ENCODE data around the gene MRPL17. TPM values are rescaled to one million over a fixed set of nuclear protein-coding genes. Genes with fewer than 3 reads are reported as not detected.

The MRPL17 gene
- polyA plus RNA-seq, 6 donors from 2014 or later, result 9.7 to 16.0 (median 11.7) TPM

DNA sequence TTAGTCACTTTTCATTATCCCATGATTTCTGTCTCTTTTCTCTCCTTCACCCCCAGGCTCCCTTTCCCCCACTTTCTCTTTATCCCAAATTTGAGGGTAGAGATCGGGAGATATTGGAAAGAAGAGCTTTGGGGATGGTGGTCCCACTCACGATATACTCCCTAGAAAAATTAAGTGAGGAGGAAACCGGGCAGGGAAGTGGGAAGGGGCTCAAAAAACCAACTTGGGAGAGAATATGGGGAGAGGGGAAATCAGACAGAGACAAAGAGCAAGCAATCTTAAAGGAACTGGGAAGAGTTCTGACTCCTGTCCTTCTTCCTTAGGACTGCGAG is 26.6 kb downstream of the MRPL17 start:
- Mint-ChIP-seq H3K36me3 (peaks cover 0 to 8% of the 10 kb centered on the region in 2 donors), H3K27ac (peak overlapping the region in 3 of 6 donors; percentile 1 to 78 (median 64)), H3K4me1 (peaks cover 11% of the 10 kb centered on the region in 3 donors), H3K9me3 (no peaks in the 10 kb centered on the region), H3K4me3 (peak overlapping the region in 7 of 8 donors; percentile 59 to 87 (median 82)), H3K27me3 (peaks cover 0 to 12% (median 6%) of the 10 kb centered on the region in 3 donors)
- ATAC-seq (ENCODE audit: low read depth in 2 of 2), result no peak
- DNase-seq, result no peak

DNA sequence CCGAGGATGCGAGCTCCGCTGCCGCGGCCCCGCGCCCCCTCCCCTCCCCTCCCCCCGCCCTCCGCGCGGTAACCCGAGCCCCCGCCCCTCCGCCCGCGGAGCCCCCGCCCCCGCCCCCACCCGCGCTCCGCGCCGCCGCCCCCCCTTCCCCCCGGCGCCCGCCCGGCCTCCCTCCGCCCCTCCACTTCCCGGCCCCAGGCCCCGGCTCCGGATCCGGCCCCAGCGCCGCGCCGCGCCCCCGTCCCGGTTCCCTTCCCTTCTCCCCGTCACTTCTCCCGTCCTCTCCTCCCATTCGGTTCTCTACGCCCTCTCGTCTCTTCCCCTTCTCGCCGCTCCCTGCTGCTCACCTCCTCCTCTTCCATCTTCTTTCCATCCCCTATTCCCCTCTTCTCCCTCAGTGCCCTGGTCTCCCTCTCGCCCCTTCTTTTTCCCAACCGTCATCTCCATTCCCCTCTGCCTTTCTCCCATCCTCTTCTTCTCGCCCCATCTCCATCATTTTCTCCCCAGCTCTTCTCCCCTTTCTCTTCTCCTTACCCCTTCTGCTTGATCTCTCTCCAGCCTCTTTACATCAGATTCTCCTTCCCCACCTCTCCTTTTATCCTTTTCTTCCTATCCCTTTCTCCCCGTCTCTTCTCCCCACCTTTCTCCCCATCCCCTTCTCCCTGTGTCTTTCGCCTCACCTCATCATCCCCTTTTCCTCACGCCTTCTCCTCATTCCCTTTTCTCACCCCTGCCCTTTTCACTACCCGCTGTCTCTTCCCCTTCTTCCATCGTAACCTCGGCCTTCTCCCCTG is 27.2 kb downstream of the MRPL17 start, which contains the start of gene DCHS1:
Gene DCHS1 (minus strand): TSS at position 20 of the 794 bp plus-strand sequence. CDS start 14,196 bp downstream, outside the sequence.
- DNase-seq (peak; percentile 11), ATAC-seq (ENCODE audit: low read depth in 2 of 2) (peak; percentile 32 to 35)
- peaks cover 0 to 12% (median 6%) of the 10 kb centered on the region in 3 donors for H3K27me3 Mint-ChIP-seq
- H3K27ac Mint-ChIP-seq, result peak within 1 kb of the TSS in 4 of 6 donors; percentile 1 to 78 (median 46)
- H3K9me3 Mint-ChIP-seq, result no peaks in the 10 kb centered on the region
- peaks cover 0 to 8% of the 10 kb centered on the region in 2 donors for H3K36me3 Mint-ChIP-seq
- peaks cover 11% of the 10 kb centered on the region in 3 donors for H3K4me1 Mint-ChIP-seq
- H3K4me3 Mint-ChIP-seq, result peak within 1 kb of the TSS; percentile 66 to 87 (median 80)

DNA sequence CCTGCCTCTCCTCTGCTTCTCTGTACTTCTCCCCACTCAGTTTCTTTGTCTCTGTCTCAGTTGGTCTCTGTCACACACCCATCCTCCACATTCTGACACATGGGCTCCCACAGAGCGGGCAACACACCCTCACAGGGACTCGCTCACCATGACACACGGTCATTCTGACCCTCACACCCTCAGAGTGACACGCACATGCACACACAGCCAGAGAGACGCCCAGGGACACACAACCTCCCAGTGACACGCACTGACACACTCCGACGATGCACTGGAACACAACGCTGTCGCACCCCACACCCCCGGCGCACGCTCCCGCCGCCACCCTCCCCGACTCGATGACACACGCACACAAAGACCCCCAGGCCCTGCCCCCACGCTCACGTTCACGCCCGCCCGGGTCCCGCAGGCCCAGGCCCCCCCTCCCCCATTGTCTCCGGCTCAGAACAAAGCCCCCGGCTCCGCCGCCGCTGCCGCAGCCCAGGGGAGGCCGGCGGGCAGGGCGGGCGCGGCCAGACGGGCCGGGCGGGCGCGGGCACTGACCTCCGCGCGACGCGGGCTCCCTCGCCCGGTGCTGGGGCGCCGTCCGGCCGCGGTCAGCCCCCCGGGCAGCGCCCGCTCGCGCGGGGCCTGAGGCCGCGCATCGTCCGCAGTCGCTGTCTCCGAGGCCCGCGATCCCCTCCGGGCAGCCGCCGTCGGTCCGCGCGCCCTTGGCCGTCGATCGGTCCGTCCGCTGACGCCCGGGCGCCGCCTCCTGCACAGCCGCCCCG is 27.9 kb downstream of the MRPL17 start:
- Mint-ChIP-seq H3K27ac (peak overlapping the region in 1 of 6 donors; percentile 78), H3K4me3 (no peak overlapping the region), H3K4me1 (peaks cover 11% of the 10 kb centered on the region in 3 donors), H3K27me3 (peaks cover 0 to 12% (median 6%) of the 10 kb centered on the region in 3 donors), H3K36me3 (peaks cover 0 to 8% of the 10 kb centered on the region in 2 donors), H3K9me3 (no peaks in the 10 kb centered on the region)
- peak; percentile 47 to 59 for ATAC-seq (ENCODE audit: low read depth in 2 of 2)
- no peak for DNase-seq

DNA sequence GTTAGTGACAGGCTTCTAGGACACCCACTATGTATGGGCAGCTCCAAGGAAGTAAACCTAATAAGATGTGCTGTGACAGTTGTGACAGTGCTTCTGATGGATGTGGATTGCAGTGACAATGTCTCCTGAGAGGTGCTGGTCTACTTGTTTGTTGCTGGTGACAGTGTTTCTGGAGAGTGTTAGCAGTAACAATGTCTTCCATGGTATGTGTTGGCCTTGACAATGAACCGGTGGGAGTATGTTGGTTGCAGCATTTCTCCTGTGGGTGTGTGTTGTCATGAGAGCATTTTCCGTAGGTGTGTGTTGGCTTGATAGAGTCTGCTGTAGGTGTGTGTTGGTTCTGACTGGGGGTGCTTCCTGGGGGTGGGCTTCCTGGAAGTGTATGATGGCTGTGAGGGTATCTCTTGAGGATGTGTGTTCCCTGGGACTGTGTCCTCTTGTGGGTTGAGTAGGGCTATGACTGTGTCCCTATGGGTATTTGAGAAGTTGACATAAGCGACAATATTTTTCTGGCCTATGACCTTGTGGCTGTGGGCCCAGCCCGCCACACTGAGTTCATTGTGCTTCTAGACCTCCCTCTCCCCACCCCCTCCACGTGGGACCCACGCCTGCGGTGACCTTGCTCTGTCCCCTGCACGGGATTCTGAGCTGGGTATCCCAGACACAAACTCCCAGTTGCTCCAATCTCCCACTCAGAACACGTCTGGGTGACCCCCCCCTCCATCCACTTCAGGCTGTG is 28.7 kb downstream of the MRPL17 start:
- no peak for DNase-seq
- no peak overlapping the region for H3K27ac Mint-ChIP-seq
- no peak overlapping the region for H3K4me3 Mint-ChIP-seq
- ATAC-seq (ENCODE audit: low read depth in 2 of 2), result no peak
- peaks cover 0 to 8% of the 10 kb centered on the region in 2 donors for H3K36me3 Mint-ChIP-seq
- H3K27me3 Mint-ChIP-seq, result peaks cover 0 to 12% (median 6%) of the 10 kb centered on the region in 3 donors
- H3K9me3 Mint-ChIP-seq, result no peaks in the 10 kb centered on the region
- H3K4me1 Mint-ChIP-seq, result peaks cover 11% of the 10 kb centered on the region in 3 donors

DNA sequence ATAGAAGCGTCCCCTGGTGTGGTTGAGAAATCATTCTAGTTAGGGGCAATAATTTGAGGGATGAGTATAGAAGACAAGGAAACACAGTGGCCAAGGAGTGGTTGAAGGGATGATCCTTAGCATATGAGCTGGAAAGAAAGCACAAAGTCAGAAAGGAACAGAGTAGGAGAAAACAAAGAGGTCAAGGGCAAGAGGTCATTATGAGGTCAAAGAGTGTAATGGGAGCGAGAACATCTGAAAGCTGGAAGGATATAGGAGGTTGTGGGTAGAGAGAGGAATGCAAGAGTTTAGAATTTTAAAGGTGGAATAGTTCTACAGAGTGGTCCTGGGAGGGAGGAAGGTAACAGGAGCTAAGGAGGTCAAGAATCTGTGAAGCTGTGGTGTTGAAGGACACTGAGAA is 29.5 kb downstream of the MRPL17 start:
- Mint-ChIP-seq H3K27ac (no peak overlapping the region), H3K9me3 (no peaks in the 10 kb centered on the region), H3K4me3 (no peak overlapping the region), H3K4me1 (peaks cover 11% of the 10 kb centered on the region in 3 donors), H3K36me3 (peaks cover 0 to 8% of the 10 kb centered on the region in 2 donors), H3K27me3 (peaks cover 0 to 12% (median 6%) of the 10 kb centered on the region in 3 donors)
- ATAC-seq (ENCODE audit: low read depth in 2 of 2), result no peak
- DNase-seq, result no peak

DNA sequence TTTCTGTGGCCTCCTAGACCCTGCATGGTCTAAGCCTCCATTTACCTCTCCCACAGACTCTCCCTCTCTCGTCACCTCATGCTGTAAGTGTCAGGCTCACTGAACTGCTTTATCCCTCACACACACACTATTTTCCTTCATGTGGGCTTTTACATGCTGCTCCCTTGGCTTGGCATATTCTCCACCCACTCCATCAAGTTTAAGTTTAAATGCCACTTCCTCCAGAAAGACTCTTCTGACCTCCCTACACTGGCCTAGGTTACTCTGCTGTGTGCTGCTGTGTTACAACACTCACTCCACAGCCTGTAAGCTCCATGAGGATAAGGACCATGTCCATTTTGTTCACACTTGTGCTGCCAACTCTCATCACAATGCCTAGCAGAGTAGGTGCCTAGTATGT is 30.0 kb downstream of the MRPL17 start:
- peaks cover 11% of the 10 kb centered on the region in 3 donors for H3K4me1 Mint-ChIP-seq
- peaks cover 0 to 8% of the 10 kb centered on the region in 2 donors for H3K36me3 Mint-ChIP-seq
- DNase-seq (no peak), ATAC-seq (ENCODE audit: low read depth in 2 of 2) (no peak)
- H3K27ac Mint-ChIP-seq, result no peak overlapping the region
- H3K27me3 Mint-ChIP-seq, result peaks cover 0 to 12% (median 6%) of the 10 kb centered on the region in 3 donors
- H3K4me3 Mint-ChIP-seq, result no peak overlapping the region
- no peaks in the 10 kb centered on the region for H3K9me3 Mint-ChIP-seq

DNA sequence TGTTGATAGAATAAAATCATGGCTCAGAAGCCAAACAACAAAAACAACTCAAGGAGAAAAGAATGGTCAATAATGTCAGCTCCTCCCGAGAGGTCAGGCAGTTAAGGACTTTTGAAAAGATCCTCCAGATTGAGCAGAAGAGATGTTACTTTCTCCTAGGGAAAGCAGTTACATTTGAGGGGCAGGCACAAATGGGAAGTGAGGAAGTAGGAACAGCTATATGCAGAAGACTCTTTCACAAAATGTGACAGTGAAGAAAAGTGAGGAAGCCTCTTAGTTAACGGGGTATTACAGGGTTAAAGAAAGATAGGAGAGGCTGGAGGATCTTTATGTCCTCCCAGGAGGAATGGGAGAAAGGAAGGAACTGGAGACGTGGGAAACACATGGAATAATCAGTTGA is 31.0 kb downstream of the MRPL17 start:
- no peak for ATAC-seq (ENCODE audit: low read depth in 2 of 2)
- Mint-ChIP-seq H3K27ac (no peak overlapping the region), H3K9me3 (no peaks in the 10 kb centered on the region), H3K27me3 (peaks cover 0 to 12% (median 6%) of the 10 kb centered on the region in 3 donors), H3K4me1 (peaks cover 11% of the 10 kb centered on the region in 3 donors), H3K36me3 (peaks cover 0 to 8% of the 10 kb centered on the region in 2 donors), H3K4me3 (no peak overlapping the region)
- no peak for DNase-seq

DNA sequence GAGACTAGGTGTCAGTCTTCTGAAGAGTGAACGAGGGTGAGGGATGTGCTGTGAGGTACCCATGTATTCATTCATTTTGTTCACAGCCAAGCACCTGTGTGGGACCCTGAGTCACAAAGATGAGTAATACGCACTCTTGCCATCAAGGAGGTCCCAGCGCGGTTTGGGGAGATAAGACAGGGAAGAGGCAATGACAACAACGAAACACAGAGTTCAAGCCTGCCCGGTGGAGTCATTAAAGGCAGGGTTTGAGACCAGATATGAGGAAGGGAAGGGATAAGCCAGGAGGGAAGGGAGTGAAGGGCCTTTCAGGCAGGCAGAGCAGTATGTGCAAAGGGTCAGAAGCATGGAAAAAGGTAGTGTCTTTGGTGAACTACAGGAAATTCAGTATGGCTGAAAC is 32.2 kb downstream of the MRPL17 start:
- Mint-ChIP-seq H3K4me3 (no peak overlapping the region), H3K36me3 (peaks cover 0 to 3% of the 10 kb centered on the region in 2 donors), H3K27ac (no peak overlapping the region), H3K4me1 (peaks cover under 1 to 2% (median 2%) of the 10 kb centered on the region in 3 donors), H3K9me3 (no peaks in the 10 kb centered on the region), H3K27me3 (peaks cover 0 to 3% (median 2%) of the 10 kb centered on the region in 3 donors)
- DNase-seq (no peak), ATAC-seq (ENCODE audit: low read depth in 2 of 2) (no peak)

DNA sequence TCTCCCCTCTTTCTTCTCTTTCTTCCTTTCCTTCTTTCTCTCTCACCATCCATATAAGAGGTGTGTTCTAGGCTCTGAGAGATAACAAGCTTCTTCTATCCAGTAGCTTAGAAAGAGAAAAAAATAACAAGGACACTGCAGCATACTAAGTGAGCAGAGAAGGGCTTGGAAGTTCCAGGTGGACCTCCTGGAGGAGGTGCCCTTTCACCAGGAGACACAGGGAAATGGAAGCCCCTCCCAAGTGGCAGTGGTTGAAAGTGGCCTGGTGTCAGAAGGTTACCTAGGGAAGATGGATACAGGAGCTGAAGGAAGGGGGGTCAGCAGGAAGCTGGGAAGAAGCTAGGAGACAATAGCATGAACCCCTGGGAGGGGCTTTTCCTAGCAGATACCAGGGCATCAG is 33.0 kb downstream of the MRPL17 start:
- no peaks in the 10 kb centered on the region for H3K36me3 Mint-ChIP-seq
- no peak overlapping the region for H3K4me3 Mint-ChIP-seq
- no peaks in the 10 kb centered on the region for H3K27me3 Mint-ChIP-seq
- H3K9me3 Mint-ChIP-seq, result no peaks in the 10 kb centered on the region
- DNase-seq (no peak), ATAC-seq (ENCODE audit: low read depth in 2 of 2) (no peak)
- no peaks in the 10 kb centered on the region for H3K4me1 Mint-ChIP-seq
- no peak overlapping the region for H3K27ac Mint-ChIP-seq

DNA sequence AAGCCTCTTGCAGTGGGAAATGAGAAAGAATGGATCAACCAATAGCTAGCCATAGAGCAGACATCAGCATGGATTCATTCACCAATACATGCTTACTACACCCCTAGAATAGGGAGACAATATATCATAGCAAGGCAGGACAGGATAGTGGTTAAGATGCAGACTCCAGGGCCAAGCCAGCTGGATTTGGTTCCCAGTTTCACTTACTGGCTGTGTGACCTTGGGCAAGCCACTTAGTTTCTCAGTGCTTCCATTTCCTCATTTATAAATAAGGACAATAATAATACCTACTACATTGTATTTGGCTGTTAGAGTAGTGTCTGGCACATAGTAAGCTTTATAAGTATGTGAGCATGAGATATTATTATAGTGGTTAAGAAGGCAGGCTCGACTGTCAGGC is 34.6 kb downstream of the MRPL17 start:
- Mint-ChIP-seq H3K36me3 (no peaks in the 10 kb centered on the region), H3K4me3 (no peak overlapping the region), H3K9me3 (no peaks in the 10 kb centered on the region), H3K4me1 (no peaks in the 10 kb centered on the region), H3K27ac (no peak overlapping the region), H3K27me3 (no peaks in the 10 kb centered on the region)
- ATAC-seq (ENCODE audit: low read depth in 2 of 2), result no peak
- no peak for DNase-seq

DNA sequence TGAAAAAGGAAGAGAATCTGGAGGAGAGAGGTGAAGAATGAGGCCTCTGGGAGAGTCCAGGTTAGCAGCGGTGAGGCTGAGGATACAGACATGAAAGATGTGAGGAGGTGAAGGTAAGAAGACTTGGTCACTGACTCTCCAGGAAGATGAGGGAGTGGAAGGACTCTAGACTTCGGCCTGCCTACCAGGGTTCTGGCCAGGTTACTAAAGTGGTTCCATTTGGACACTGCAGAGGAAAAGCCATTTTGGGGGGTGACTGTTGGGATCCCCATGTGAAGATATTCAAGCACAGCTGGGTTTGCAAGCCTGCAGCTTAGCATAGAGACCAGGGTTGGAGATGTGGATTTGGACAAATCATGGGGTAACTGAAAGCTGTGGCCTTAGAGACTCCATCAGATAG is 35.3 kb downstream of the MRPL17 start:
- Mint-ChIP-seq H3K27ac (no peak overlapping the region), H3K4me1 (no peaks in the 10 kb centered on the region), H3K36me3 (no peaks in the 10 kb centered on the region), H3K27me3 (no peaks in the 10 kb centered on the region), H3K4me3 (no peak overlapping the region), H3K9me3 (no peaks in the 10 kb centered on the region)
- ATAC-seq (ENCODE audit: low read depth in 2 of 2), result no peak
- DNase-seq, result no peak

DNA sequence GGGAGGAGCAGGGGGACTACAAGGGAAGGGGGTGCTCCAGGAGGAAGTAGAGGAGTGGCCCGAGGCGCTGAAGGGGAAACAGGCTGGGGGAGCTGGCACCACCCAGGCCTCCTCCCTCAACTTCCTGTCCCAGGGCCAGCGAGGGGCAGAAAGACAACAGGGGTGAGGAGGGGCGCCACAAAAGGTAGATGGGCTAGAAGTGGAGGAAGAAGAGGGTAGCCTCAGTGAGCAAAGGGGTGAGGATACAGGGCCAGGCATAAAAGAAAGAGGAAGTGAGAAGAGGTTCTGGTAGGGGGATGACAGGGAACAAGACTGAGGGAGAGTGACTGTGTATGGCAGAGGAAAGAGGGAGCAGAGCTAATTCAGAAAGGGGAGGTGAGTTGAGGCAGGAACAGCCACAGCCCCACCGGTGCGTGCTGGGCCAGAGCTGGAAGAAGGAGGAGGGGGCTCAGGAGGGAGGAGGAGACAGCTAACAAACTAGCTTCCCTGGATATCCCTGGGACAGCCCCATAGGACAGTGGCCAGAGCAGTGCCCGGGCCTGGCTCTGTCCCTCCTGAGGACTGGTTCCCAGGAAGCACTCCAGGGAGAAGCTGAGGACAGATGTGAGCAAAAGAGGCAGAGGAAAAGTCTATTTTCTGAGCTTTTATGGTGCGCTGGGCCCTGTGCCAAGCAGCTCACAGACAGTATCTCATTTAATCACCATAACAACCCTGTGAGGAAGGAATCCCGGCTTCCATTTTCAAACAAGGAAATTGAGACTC is 36.0 kb downstream of the MRPL17 start:
- H3K4me3 Mint-ChIP-seq, result no peak overlapping the region
- peak; percentile 91 to 92 for ATAC-seq (ENCODE audit: low read depth in 2 of 2)
- peak; percentile 59 for DNase-seq
- no peaks in the 10 kb centered on the region for H3K9me3 Mint-ChIP-seq
- no peak overlapping the region for H3K27ac Mint-ChIP-seq
- no peaks in the 10 kb centered on the region for H3K4me1 Mint-ChIP-seq
- H3K27me3 Mint-ChIP-seq, result no peaks in the 10 kb centered on the region
- H3K36me3 Mint-ChIP-seq, result no peaks in the 10 kb centered on the region

DNA sequence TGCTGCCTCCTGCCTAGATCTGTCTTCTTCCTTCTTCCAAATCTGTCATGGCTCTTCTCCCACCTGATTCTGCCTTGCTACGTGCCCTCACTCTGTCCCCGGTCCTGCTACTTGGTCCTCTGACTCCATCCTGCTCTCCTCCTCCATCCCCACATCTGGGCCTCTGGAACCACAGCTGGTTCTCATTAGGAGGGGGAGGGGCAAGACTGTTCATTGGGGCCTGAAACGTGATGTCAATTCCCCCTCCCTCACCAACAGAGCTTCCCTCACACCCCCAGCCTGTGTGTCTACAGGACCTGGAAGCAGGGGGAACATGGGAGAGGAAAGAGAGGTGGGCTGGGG is 36.6 kb downstream of the MRPL17 start:
- H3K36me3 Mint-ChIP-seq, result no peaks in the 10 kb centered on the region
- ATAC-seq (ENCODE audit: low read depth in 2 of 2), result peak in 1 of 2 donors; percentile 11
- H3K4me3 Mint-ChIP-seq, result no peak overlapping the region
- H3K27me3 Mint-ChIP-seq, result no peaks in the 10 kb centered on the region
- no peak for DNase-seq
- H3K4me1 Mint-ChIP-seq, result no peaks in the 10 kb centered on the region
- no peaks in the 10 kb centered on the region for H3K9me3 Mint-ChIP-seq
- H3K27ac Mint-ChIP-seq, result no peak overlapping the region

Data from naive B cell (primary cell).